Colon (tissue), 2 donors: ENCODE results near the gene KIF4A.

ENCODE experiments used
- FAIRE-seq: peaks from 2 replicates; lab custom pipeline; 2012; peaks lifted over from hg19 to GRCh38; lab: Jason Lieb, UNC
- donor health status: control.
- donor health status: control.

KIF4A gene

GRCh38 chrX:70402721-70403120 is 112.8 kb downstream of the KIF4A start:
- FAIRE-seq = no peak

GRCh38 chrX:70405003-70405402 is 115.1 kb downstream of the KIF4A start:
- no peak for FAIRE-seq

- FAIRE-seq = no peak
Observed at GRCh38 chrX:70410921-70411320, 121.0 kb downstream of the KIF4A start.

- no peak for FAIRE-seq
Observed at GRCh38 chrX:70411475-70411874, 121.6 kb downstream of the KIF4A start.

GRCh38 chrX:70421618-70422017 is 131.7 kb downstream of the KIF4A start:
- FAIRE-seq = no peak

- FAIRE-seq = no peak
Observed at GRCh38 chrX:70422851-70423341, 133.0 kb downstream of the KIF4A start, which contains the start of gene GDPD2. Gene GDPD2, plus strand, starts transcription at chrX:70423314. Its CDS starts 1,671 bp downstream, at chrX:70424985.

GRCh38 chrX:70423936-70424675 is 134.2 kb downstream of the KIF4A start:
- FAIRE-seq = no peak

- no peak for FAIRE-seq
Observed at GRCh38 chrX:70424801-70425200, 134.9 kb downstream of the KIF4A start.

GRCh38 chrX:70426286-70427278 is 136.7 kb downstream of the KIF4A start:
- FAIRE-seq = no peak

GRCh38 chrX:70427365-70427764 is 137.5 kb downstream of the KIF4A start:
- no peak for FAIRE-seq

GRCh38 chrX:70429759-70430158 is 139.9 kb downstream of the KIF4A start:
- FAIRE-seq = no peak

- FAIRE-seq = no peak
Observed at GRCh38 chrX:70432936-70433847, 143.3 kb downstream of the KIF4A start.

- no peak for FAIRE-seq
Observed at GRCh38 chrX:70433848-70434351, 144.0 kb downstream of the KIF4A start.

- FAIRE-seq = no peak
Observed at GRCh38 chrX:70434352-70434866, 144.5 kb downstream of the KIF4A start.

- no peak for FAIRE-seq
Observed at GRCh38 chrX:70434914-70435586, 145.1 kb downstream of the KIF4A start.

- no peak for FAIRE-seq
Observed at GRCh38 chrX:70436343-70436742, 146.4 kb downstream of the KIF4A start.

- no peak for FAIRE-seq
Observed at GRCh38 chrX:70437011-70437410, 147.1 kb downstream of the KIF4A start.

GRCh38 chrX:70437921-70438665 is 148.2 kb downstream of the KIF4A start:
- FAIRE-seq = no peak

- FAIRE-seq = no peak
Observed at GRCh38 chrX:70439016-70439415, 149.1 kb downstream of the KIF4A start.

- FAIRE-seq = no peak
Observed at GRCh38 chrX:70442224-70442623, 152.3 kb downstream of the KIF4A start.
